Sciatic nerve (tissue), 2 donors: ENCODE results near the gene GPR63. TPM values are rescaled to one million over a fixed set of nuclear protein-coding genes. Genes with fewer than 3 reads are reported as not detected.
A peak's percentile ranks its signal among the peaks of the same experiment; 100 is the strongest.

Experiments
- ATAC-seq: fragments of 200-7000 bp; cut with Tn5 transposase; one replicate; pipeline ENCODE4 v1.9.1; 2020; ENCODE audit warnings: mild to moderate bottlenecking, moderate library complexity
- DNase-seq: peaks from one replicate; pipeline ENCODE4 v3.0.0-alpha.2; 2020; ENCODE audit warnings: low spot score
- intact Hi-C: fragments of 100-400 bp; cut with DNase I; formaldehyde crosslinking; loops from one replicate; pipeline ENCODE4 v1.14.2; 2022
- total RNA-seq: library from RNA; stranded (reverse); fragmentation: NEBNext Ultra II Directional; extraction: Animal tissue kit (Norgen Biotek cat#: 25700); gene quantifications from one replicate; pipeline ENCODE4 v1.2.1, GENCODE V29; 2021
- donor health status: DM: no; HTN: no; CAD: no.
- donor health status: DM: no; HTN: no; CAD: no.

The GPR63 gene
- total RNA-seq, 1 donor from 2014 or later, result 0.49 TPM

GRCh38 chr6:96777113-96777512, 60.2 kb downstream of the GPR63 start:
- intact Hi-C loops, result no loop called here
- ATAC-seq (no peak), DNase-seq (no peak)

DNA sequence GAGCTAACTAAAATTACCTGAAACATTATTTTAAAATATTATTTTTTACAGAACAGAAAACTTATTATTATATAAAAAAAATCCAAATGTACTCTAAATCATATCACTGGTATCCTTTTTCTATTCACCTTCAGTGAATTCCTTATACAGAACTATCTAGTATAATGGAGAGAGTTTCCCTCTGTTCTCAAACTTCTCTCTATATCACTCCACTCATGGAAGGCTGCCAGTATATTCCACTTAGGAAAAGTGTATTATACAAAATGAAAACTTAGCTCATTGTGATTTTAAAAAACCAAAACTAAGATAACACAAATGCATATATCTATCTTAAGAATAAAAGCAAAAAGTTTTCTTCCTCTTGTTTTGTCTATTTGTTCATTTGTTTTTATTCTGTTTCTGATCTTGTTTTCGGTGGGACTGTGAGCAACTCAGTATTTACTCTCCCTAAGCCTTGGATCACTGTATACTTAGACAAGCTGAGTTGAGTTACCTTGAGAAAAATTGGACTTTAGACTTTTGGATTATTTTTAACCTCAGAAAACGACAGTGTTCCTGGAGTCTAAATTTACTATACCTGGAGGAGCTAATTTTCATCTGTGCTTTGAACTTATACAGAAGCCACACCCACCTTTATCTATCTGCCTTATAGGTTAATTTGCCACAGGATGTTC, 61.4 kb downstream of the GPR63 start:
- ATAC-seq (no peak), DNase-seq (no peak)
- intact Hi-C loops, result no loop called here

GRCh38 chr6:96766769-96767168, 70.5 kb downstream of the GPR63 start:
- DNase-seq, result no peak
- no peak for ATAC-seq
- intact Hi-C loops, result no loop called here

DNA sequence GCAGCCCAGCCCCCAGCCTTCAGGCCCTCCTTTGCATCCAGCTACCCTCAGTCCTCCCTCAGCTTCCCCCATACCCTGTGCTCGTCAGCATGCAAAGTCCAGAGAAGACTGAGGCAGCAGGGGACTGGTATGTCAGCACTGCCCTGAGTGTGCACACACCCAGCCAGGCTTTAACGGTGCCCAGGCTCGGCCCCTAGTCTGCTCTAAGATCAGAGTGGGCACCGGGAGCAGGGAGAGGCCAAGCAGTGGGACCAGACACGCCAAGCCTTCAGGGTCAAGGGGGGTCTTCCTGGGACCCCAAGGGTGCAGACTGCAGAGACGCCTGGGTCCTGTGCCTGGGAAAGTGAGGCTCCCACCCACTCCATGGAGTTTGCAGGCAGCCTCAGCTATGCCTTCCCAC, 74.7 kb downstream of the GPR63 start:
- ATAC-seq, result peak; percentile 30
- DNase-seq, result no peak
- intact Hi-C loops, result no loop called here

GRCh38 chr6:96761794-96762193, 75.5 kb downstream of the GPR63 start:
- DNase-seq, result no peak
- no peak for ATAC-seq
- intact Hi-C loops, result no loop called here

GRCh38 chr6:96760153-96760687, 77.1 kb downstream of the GPR63 start:
- DNase-seq (no peak), ATAC-seq (no peak)
- intact Hi-C loops, result no loop called here

DNA sequence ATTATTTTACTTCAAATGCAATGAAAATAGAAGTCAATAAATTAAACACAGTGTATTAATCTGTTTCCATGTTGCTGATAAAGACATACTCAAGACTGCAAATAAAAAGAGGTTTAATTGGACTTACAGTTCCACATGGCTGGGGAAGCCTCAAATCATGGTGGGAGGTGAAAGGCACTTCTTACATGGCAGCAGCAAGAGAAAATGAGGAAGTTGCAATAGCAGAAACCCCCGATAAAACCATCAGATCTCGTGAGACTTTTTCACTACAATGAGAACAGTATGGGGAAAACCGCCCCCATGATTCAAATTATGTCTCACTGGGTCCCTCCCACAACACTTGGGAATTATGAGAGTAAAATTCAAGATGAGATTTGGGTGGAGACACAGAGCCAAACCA, 82.2 kb downstream of the GPR63 start:
- DNase-seq (no peak), ATAC-seq (no peak)
- intact Hi-C loops, result no loop called here

DNA sequence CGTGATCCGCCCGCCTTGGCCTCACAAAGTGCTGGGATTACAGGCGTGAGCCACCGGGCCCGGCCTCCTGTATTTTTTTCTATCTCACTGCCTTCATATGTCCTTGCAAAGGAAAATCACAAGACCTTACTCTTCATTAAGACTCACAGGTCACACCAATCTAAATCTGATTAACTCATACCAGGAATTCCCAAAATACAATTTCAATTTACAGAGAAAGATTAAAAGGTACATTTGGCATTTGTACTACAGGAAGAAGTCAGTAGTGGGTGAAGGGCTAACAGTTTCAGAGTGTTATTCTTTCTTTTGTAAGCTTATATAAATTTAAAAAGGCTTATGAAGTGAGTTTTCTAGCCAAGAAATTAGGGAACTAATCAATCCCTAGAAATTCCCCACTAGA, 87.4 kb downstream of the GPR63 start:
- intact Hi-C loops, result loop anchor here (2.0 kb wide), 1 partner anchor 71 kb away; no protein-coding TSS in a partner anchor
- ATAC-seq, result no peak

More for the DNA sequence above, 87.4 kb downstream of the GPR63 start:
- no peak for DNase-seq

Other genes starting within 250 kb of the GPR63 start
- gene NDUFAF4, start 60.4 kb upstream of the GPR63 start, total RNA-seq, result 23.3 TPM
- gene KLHL32, start 87.3 kb upstream of the GPR63 start, total RNA-seq, result 4.2 TPM